ENCODE results near the gene COMMD1.
"Not testable (repeated sequence)": the region's sequence is repeated elsewhere in the genome, so short reads cannot be mapped to it uniquely, and the experiment has no call there.

The COMMD1 gene

DNA sequence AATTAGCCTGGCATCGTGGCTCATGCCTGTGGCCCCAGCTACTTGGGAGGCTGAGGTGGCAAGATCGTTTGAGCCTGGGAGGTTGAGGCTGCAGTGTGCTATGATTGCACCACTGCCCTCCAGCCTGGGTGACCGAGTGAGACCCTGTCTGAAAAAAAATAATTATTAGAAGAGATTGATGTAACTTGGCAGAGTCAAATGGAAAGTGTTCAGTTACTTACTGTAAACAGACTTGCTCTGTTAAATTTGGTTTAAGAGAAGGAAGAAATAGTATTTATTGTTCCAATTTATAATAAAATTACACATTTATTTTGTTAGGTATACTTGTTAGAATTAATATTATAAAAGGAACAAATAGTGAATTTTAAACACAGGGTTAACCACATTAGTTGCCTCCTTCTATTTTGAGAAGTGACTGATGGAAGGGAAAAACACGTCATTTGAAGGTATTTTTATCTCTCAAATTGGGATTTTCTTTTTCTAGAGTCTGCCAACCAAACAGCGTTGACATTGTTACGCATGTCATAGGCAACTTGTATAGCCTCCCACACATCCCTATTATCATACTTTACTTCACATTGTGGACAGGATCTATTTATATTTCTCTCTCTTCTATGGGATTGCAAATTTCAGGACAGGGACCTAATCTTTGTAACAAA lies 171.6 kb downstream of the COMMD1 start:
- no peak for FAIRE-seq

DNA sequence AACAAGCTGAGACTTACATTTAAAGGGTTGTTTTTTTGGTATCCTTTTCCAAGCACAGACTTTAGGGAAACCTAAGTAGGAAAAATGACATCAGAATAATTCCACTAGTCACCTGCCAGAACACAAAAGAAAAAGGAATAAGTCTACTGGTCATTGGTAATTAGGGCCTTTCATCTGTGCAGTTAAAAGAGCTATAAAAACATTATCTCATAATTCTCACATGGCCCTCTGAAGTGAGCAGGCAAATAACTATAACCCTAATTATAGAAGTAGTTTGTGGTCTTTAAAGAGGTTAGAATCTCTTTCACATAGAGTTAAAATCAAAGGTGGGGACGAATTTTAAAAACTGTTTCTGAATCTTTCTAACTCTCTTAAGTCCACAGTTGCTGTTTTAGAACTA lies 179.3 kb downstream of the COMMD1 start:
- no peak for FAIRE-seq

DNA sequence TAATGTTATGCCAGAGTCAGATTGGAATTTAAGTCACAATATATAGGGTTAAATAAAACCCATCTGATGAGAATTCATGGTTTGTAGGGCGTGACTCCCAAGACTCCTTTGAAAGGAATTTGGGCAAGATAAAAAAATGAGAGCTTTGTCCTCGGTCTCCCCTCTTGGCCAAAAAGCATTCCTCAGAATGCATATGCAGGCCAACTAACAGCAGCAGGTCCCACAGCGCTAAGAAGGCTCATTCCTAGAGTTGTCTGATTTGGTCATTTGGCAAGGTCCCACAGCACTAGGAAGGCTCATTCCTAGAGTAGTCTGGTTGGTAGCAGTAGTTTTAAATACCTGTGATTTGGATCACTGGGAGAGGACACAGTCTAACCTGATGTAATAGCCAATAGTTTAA lies 184.2 kb downstream of the COMMD1 start:
- FAIRE-seq = no peak

DNA sequence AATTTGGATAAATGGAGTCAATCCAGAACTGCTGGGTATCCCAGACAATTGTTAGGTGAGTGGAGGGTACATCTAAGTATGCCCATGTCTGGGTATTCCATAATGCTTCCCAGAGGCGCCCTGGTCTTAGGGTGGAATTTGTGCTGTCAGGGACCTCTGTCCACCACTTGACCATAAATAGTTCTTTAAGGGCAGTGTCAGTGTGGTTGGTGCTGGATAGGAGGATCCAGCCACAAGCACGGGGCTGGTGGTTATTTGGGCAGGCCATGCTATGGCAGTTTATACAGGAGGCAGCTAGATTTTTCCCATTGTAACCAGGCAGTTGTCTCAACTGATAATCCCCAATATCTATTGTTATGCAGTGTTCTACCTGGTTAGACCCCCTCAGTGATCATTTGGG lies 186.0 kb downstream of the COMMD1 start:
- FAIRE-seq = no peak

GRCh38 chr2:62099050-62099449 lies 193.6 kb downstream of the COMMD1 start:
- FAIRE-seq = no peak

- FAIRE-seq = no peak
These were observed 194.2 kb downstream of the COMMD1 start for GRCh38 chr2:62099523-62100175.

DNA sequence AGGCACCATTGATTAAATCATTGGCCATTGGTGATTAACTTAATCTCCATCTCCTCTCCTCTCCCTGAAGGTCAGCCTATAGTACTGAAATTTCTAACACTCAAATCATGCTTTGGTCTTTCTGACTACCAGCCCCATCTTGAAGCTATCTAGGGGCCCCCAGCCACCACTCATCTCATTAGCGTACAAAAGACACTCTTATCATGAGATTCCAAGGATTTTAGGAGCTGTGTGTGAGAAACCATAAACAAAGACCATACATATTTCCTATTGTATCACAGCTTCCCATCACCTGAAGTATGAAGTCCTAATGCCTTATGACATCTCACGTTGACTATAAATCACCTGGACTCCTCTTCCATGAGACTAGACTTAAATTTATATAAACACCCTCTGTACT lies 196.4 kb downstream of the COMMD1 start:
- FAIRE-seq = no peak

DNA sequence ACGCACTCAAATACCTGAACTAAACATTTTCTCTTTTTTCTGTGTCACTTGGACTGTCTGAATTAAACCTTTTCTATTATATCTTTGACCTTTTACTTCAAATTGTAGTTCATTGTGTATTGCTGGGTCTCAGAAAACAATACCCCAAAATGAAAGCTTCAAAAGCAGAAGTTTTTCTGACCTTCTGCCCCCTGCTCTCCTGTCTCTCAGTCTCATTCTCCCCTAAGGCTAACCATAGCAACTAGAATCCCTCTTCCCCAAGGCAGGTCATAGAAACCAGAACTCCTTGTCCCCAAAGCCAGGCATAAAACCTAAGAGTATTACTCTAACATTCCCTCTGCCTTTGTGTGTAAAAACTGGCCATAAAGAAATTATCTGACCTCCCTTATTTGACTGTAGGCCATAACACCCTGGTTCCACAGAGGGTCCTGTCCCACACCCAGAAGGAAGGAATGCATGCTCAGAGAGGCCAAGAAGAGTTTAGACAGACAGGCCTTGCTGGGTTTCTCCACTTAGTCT lies 197.0 kb downstream of the COMMD1 start:
- no peak for FAIRE-seq

GRCh38 chr2:62109554-62109953 lies 204.1 kb downstream of the COMMD1 start:
- no peak for FAIRE-seq

GRCh38 chr2:62110415-62111025 lies 205.0 kb downstream of the COMMD1 start:
- FAIRE-seq = no peak

GRCh38 chr2:62112179-62112578 lies 206.7 kb downstream of the COMMD1 start:
- FAIRE-seq = no peak

DNA sequence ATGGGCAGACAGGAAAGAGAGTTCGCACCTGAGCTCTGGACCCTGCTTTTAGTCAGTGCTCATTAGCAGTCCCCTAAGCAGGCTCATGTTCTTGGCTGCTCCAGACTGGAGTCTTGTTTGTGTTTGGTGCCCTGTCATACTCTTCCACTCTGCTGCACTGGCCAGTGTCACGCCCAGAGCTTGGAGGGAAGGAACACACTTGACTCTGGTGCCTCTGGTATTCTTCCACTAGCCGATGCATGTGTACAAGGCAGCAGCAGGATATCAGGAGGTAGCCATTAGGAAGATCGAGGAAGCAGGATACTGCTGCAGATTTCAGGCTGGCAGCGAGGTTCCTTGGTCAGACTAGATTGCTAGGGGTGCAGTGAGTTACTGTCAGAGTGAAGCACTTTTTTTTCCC lies 209.1 kb downstream of the COMMD1 start:
- FAIRE-seq = no peak

DNA sequence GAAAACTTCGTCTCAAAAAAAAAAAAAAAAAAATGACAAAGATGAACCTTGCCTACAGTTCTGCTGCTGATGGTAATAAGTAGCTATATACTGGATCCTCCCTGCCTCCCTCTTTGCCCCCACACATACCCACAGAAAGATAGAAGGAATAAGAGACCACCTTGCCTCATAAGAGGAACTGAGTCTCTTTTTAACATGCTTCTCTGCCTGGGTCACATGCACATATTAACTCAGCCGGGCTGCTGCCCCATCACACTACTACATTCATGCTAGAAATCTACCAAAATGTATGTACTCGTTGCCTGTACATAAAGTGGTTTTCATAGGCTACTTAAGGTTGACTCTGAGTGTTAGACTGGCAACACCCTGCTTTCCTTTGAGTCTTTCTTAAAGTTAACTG lies 211.5 kb downstream of the COMMD1 start:
- no peak for FAIRE-seq

GRCh38 chr2:62118160-62118559 lies 212.7 kb downstream of the COMMD1 start:
- FAIRE-seq = no peak

DNA sequence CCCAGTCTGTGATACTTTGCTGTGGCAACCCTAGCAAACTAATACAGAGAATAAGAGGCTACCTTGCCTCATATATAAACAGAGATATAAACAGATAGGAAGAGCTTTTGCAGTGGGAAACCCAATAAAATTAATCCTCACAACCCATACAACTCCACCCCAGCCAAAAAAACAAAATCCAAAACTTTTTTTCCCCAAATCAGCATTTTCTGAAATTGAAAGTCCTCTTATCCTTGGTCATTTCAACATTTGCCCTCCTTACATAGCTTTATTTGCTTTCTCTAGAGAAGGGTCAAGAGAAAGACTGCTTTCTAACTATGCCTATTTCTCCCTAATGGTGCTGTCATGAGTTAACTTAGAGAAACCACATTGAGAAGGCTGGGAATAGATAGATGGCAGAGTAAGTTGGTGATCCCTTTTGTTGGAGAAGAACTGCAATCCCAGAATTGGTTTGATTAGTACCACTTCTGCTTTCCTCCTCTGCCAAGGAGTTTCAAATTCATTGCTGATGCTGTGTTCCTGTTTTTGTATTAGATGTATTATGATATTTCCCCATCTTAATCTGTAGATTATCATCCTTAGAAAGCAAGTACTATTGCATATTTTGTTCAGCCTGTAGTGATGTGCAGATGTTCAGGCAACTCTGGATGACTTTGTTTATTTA lies 214.0 kb downstream of the COMMD1 start:
- FAIRE-seq = no peak

GRCh38 chr2:62126239-62126638 lies 220.8 kb downstream of the COMMD1 start:
- FAIRE-seq = not testable (repeated sequence)

DNA sequence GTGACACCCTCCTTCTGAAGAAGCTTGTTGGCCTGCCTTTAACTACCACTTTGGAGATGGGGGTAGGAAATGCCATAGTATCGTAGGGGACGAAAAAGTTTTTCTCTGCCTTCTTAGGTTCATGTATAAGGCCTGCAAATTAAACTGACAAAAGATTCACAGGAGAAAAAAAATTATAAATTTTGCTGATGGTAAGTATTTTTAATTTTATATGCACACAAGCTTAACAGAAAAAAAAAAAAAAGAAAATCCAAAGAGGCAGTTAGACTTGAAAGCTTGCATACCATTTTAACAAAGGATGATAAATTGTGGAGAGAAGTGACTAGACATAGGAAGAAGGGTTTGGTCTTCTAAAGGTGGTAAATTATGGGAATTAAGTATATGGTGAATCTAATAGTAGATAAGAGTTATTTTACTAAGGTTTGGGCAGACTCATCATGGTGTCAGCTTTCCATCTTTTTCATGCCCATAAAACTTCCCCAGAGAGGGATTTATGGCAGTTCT lies 227.9 kb downstream of the COMMD1 start:
- no peak for FAIRE-seq

- FAIRE-seq = no peak
These were observed 231.7 kb downstream of the COMMD1 start for GRCh38 chr2:62136956-62137830.

GRCh38 chr2:62140426-62141141 lies 235.1 kb downstream of the COMMD1 start:
- FAIRE-seq = no peak

GRCh38 chr2:62141142-62141740 lies 235.8 kb downstream of the COMMD1 start:
- no peak for FAIRE-seq

GRCh38 chr2:62142054-62142453 lies 236.6 kb downstream of the COMMD1 start:
- FAIRE-seq = no peak
